ENCODE results near the gene NMNAT2.

NMNAT2 gene

DNA sequence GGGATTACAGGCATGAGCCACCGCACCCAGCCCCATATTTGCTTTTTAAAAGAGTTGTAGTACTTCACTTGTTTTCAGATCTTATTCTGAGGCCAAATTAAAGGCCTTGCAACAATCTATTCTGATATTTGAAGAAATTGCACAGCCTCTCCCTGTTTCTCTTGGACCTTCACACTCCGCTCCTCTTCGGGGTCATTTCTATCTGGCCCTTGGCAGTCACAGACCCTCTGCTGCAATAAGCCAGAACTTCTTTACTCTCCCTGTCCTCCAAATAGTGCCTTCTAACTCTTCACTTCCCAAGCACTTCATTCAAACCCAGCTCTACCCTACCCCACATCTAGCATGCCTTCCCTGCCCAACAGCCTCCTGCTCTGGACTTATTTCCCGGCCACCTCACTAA, 121.4 kb downstream of the NMNAT2 start:
- intact Hi-C loops (cut with DNase I) = no loop called here
- no peak for DNase-seq

DNA sequence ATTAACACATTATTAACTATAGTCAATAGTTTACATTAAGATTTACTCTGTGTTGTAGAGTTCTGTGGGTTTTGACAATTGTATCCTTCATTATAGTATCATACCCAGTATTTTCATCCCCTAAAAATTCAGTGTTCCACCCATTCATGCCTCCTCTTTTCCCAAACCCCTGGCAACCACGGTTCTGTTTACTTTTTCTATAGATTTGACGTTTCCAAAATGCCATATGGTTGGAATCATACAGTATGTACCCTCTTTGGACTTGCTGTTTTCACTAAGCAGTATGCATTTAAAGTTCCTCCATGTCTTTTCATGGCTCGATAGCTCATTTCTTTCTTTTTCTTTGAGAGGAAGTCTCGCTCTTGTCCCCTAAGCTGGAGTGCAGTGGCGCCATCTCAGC, 122.7 kb downstream of the NMNAT2 start:
- no peak for DNase-seq
- intact Hi-C loops (cut with DNase I) = no loop called here

DNA sequence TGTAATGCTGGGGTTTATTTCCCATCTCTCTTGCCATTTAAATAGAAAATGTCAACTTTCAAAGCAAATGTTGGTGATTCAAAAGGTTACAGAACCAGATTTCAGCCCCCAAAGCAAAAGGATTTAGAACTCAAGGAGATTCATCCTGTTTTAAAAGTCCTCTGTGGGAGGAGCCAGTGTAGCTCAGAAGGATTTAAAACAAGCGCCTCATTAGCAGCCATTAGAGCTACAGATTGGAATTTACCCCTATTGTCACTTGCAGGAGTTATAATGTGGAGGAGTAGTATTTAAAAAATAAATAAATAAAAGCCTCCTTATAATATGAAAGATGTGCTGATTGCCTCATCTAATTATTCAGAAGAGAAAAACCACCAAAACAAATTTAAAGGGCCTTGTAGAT, 124.3 kb downstream of the NMNAT2 start:
- intact Hi-C loops (cut with DNase I) = no loop called here
- DNase-seq = no peak

- intact Hi-C loops (cut with DNase I) = no loop called here
- DNase-seq = no peak
These were observed 124.9 kb downstream of the NMNAT2 start for GRCh38 chr1:183293241-183293640.

- intact Hi-C loops (cut with DNase I) = no loop called here
- DNase-seq = peak in 5 of 42 donors; percentile 9 to 33 (median 29)
These were observed 126.2 kb downstream of the NMNAT2 start for GRCh38 chr1:183291802-183292514.

GRCh38 chr1:183291216-183291762, 126.9 kb downstream of the NMNAT2 start:
- intact Hi-C loops (cut with DNase I) = no loop called here
- no peak for DNase-seq

- no peak for DNase-seq
- intact Hi-C loops (cut with DNase I) = no loop called here
These were observed 127.6 kb downstream of the NMNAT2 start for GRCh38 chr1:183290628-183291027.

DNA sequence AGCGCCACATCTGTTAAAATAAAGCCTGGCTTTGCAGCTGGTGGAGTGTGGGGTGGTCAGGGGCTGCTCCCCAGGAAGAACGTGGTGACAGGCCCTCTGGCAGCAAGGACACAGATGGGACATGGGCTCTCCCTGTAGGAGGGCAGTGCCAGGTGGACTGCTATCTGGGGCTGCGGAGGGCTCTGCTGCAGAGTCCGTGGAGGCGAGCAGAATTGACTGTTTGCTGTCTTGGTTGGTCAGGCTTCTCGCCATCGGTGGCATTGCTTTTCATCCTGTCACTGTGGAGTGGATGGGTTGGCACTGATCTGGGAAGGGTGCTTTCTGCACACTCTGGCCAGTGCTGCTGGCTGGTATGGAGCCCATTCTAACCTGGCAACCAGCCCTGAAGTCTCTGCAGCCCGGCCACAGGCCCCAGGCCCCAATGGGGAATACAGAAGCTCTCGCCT, 129.1 kb downstream of the NMNAT2 start:
- DNase-seq = peak in 6 of 42 donors; percentile 11 to 41 (median 28)
- intact Hi-C loops (cut with DNase I) = no loop called here

DNA sequence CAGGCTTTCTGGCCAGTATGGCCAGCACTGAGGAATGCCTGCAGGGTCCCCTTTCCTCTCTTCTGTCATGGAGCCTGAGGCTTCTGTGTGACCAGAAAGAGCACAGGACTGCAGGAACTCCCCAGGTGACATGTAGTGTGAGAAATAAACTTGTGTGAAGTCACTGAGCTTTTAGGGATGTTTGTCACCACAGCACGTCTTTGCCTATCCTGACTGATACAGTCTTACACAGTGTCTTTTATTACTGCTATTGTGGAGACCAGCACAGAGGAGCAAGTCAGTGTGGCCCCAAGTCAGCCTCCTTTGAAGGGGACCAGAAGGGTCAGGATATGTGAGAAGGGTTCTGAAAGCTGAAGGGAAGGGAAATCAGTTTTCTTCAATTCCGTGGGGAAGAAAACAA, 129.6 kb downstream of the NMNAT2 start:
- no peak for DNase-seq
- intact Hi-C loops (cut with DNase I) = no loop called here

- intact Hi-C loops (cut with DNase I) = no loop called here
- DNase-seq = peak in 18 of 42 donors; percentile 9 to 60 (median 31)
These were observed 130.9 kb downstream of the NMNAT2 start for GRCh38 chr1:183287191-183287675.

- intact Hi-C loops (cut with DNase I) = no loop called here
These were observed 132.4 kb downstream of the NMNAT2 start for GRCh38 chr1:183285746-183286145.

DNA sequence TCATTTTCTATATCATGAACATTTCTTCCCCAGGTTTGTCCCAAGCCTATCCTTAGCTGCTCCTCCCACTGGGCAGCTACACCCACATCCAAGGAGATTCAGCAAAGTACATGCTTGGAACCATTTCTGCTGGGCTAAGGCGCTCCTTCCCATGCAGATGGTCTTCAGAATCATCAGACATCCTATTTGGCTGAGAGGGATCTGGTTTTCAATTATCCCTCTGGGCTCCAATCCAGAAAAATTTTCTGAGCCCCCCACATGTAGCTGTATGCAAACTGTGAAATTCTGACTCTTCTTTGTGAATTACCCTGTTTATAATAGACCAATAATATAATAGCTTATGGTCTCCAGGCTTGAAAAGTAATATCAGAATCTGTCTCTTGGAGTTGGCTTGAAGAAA, 132.9 kb downstream of the NMNAT2 start:
- no peak for DNase-seq
- intact Hi-C loops (cut with DNase I) = no loop called here

More at GRCh38 chr1:183285746-183286145, 132.4 kb downstream of the NMNAT2 start:
- no peak for DNase-seq

DNA sequence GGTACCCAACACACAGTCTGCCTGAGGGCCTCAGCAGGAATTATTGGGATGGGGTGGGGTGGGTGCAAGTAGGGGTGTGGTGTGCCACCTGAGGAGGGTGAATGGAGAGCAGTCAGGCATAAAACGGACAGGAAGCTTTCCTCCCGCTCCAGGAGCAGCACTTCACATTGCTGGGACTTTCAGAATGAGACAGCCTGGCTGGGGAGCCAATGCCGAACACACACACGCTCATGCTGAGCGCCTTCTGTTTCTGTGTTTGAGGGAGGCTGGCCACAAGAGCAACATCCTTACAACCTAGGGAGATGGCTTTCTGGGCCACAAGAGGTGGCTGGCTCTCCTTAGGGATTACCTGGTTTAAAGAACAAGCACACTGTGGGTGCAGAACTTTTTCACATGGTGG, 134.1 kb downstream of the NMNAT2 start:
- intact Hi-C loops (cut with DNase I) = loop anchor here (5.0 kb wide), 1 partner anchor 188 kb away; the partner anchor contains the start of gene SMG7
- no peak for DNase-seq

GRCh38 chr1:183283286-183283685, 134.9 kb downstream of the NMNAT2 start:
- DNase-seq = no peak
- intact Hi-C loops (cut with DNase I) = loop anchor here (5.0 kb wide), 1 partner anchor 189 kb away; the partner anchor contains the start of gene SMG7

- intact Hi-C loops (cut with DNase I) = loop anchor here (5.0 kb wide), 1 partner anchor 190 kb away; the partner anchor contains the start of gene SMG7
- no peak for DNase-seq
These were observed 135.9 kb downstream of the NMNAT2 start for GRCh38 chr1:183282101-183282855.

GRCh38 chr1:183281553-183282091, 136.6 kb downstream of the NMNAT2 start:
- DNase-seq = peak; percentile 47 to 95 (median 89)
- intact Hi-C loops (cut with DNase I) = loop anchor here (5.0 kb wide), 1 partner anchor 191 kb away; the partner anchor contains the start of gene SMG7

GRCh38 chr1:183281039-183281438, 137.1 kb downstream of the NMNAT2 start:
- intact Hi-C loops (cut with DNase I) = loop anchor here (5.0 kb wide), 1 partner anchor 191 kb away; the partner anchor contains the start of gene SMG7
- DNase-seq = no peak

- DNase-seq = no peak
- intact Hi-C loops (cut with DNase I) = loop anchor here (5.0 to 10.0 kb wide), 2 partner anchors 192 to 265 kb away; partner anchors contain the start of gene SMG7
These were observed 138.3 kb downstream of the NMNAT2 start for GRCh38 chr1:183279835-183280234.

Measured in head of caudate nucleus (tissue), 42 donors.